ENCODE measurements around the gene TBKBP1. TPM values are rescaled to one million over a fixed set of nuclear protein-coding genes. Genes with fewer than 3 reads are reported as not detected.

The TBKBP1 gene
- total RNA-seq, 4 donors from 2014 or later = 8.2 to 11.0 (median 10.0) TPM

DNA sequence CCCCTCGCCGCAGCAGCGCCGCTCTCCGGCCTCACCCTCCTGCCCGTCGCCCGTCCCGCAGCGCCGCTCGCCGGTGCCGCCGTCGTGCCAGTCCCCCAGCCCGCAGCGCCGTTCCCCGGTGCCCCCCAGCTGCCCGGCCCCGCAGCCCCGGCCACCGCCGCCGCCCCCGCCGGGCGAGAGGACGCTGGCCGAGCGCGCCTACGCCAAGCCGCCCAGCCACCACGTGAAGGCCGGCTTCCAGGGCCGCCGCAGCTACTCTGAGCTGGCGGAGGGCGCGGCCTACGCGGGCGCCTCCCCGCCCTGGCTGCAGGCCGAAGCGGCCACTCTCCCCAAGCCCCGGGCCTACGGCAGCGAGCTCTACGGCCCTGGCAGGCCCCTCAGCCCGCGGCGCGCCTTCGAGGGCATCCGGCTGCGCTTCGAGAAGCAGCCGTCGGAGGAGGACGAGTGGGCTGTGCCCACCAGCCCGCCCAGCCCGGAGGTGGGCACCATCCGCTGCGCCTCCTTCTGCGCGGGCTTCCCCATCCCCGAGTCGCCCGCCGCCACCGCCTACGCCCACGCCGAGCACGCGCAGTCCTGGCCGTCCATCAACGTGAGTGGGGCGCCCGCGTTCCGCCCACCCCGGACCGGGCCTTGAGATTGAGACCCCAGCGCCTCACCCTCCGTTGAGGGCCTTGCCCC lies 15.0 kb downstream of the TBKBP1 start:
- Histone ChIP-seq H3K4me3 (replicated peaks in 1 of 3) (peak overlapping the region in 1 of 3 donors; percentile 6), H3K27ac (no peak overlapping the region), H3K4me1 (peaks cover 0 to 4% of the 10 kb centered on the region in 2 donors), H3K27me3 (no peaks in the 10 kb centered on the region), H3K9me3 (no peaks in the 10 kb centered on the region), H3K36me3 (peaks cover 0 to 4% of the 10 kb centered on the region in 2 donors)
- TF ChIP-seq POLR2A (IDR thresholded peaks at IDR 0.05) = peak in 1 of 2 donors; percentile 52
- TF ChIP-seq, protein P1, sequence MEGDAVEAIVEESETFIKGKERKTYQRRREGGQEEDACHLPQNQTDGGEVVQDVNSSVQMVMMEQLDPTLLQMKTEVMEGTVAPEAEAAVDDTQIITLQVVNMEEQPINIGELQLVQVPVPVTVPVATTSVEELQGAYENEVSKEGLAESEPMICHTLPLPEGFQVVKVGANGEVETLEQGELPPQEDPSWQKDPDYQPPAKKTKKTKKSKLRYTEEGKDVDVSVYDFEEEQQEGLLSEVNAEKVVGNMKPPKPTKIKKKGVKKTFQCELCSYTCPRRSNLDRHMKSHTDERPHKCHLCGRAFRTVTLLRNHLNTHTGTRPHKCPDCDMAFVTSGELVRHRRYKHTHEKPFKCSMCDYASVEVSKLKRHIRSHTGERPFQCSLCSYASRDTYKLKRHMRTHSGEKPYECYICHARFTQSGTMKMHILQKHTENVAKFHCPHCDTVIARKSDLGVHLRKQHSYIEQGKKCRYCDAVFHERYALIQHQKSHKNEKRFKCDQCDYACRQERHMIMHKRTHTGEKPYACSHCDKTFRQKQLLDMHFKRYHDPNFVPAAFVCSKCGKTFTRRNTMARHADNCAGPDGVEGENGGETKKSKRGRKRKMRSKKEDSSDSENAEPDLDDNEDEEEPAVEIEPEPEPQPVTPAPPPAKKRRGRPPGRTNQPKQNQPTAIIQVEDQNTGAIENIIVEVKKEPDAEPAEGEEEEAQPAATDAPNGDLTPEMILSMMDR (IDR thresholded peaks at IDR 0.05) = no peak
- intact Hi-C loops (cut with DNase I) = no loop called here
- peak; percentile 61 to 71 for DNase-seq
- 61 to 71% methylated on average over 25 to 44 of the region's 89 CpGs for WGBS, 2 donors

DNA sequence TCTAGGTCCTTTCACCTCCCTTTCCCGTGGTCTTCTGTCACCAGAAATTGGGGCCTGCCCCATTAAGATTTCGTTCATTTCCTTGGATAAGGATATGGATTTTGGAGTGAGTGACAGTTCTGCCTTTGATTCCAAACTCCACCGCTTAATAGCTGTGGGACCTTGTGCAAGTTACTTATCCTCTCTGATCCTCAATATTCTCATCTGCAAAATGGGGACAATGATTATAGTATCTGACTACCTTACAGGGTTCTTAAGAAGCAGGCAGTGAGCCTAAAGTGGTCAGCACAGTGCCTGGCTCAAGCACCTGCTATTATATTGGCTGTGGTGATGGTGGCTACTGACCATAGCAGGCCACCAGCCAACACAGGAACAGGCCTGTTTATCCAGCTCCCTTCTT lies 15.6 kb downstream of the TBKBP1 start:
- Histone ChIP-seq H3K4me3 (replicated peaks in 1 of 3) (no peak overlapping the region), H3K9me3 (no peaks in the 10 kb centered on the region), H3K4me1 (peaks cover 0 to 4% of the 10 kb centered on the region in 2 donors), H3K36me3 (peaks cover 0 to 4% of the 10 kb centered on the region in 2 donors), H3K27me3 (no peaks in the 10 kb centered on the region), H3K27ac (no peak overlapping the region)
- 93% methylated on average over 3 of the region's 3 CpGs for WGBS, 2 donors
- intact Hi-C loops (cut with DNase I) = no loop called here
- TF ChIP-seq POLR2A (IDR thresholded peaks at IDR 0.05) = no peak
- TF ChIP-seq, protein P1 (IDR thresholded peaks at IDR 0.05) = no peak
- no peak for DNase-seq

DNA sequence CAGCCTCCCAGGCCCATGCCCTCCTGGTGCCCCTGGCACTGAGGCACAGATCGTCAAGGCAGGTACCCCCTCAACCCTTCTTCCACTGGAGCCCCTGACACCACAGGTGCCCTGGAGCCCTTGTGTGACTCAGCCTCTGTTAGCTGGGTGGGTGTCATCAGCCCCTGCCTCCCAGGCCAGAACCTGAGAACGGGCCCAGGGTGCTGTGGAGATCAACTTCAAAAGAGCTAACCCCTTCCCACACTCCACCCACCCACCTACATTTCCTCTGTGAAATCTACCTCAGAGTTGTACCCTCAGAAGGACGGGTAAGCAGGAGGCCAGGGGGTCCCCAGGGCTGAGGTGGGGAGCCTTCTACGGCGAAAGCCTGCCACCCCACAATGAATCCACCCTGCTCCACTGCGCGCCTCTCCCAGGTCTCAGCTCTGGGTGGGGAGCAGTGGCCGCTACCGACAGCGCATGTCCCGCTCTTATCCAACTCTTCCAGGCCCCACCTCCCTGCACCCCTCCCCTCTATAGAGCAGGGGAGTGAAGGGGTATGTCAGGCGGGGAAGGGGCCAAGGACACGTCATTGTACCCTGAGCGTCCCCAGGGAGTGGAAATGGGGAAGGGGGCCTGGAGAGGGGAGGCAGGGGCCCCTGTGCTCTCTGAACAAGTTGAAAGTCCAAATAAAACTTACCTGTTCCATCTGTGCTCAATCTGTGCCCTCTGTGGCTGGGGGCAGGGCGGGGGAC lies 17.6 kb downstream of the TBKBP1 start:
- no peak for DNase-seq
- 93% methylated on average over 12 to 15 of the region's 15 CpGs for WGBS, 2 donors

DNA sequence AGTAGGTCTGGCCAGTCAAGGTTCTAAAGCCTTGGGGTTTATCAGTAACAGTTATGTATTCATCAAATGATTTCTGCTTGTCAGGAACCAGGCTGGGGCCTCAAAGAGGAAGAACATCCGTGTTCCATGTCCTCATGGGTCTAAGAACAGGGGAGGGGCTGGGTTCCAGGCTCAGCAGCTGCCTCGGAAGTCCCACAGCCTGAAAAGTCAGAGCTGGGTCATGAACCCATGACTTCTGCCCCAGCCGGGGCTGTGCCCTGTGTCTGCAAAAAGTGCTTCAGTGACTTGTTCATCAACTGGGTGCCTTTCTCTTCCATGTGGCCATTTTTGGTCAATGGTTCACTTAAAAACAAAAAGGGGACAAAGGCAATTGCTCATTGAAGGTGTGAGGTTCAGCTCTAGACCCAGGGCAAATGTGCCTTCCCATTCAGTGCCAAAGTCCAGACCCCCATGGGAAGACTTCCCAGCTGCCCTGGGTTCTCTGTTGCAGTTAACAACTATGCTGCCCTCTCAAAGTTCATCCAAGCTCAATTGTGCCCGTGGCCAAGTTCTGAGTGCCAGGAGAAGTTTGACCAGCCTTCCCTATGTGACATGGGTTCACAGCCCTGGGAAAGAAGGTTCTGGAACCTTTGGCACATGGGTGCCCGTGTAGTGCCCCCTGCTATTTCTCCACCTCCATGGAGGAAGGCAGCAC lies 18.5 kb downstream of the TBKBP1 start:
- H3K36me3 ChIP-seq = peaks cover 0 to 4% of the 10 kb centered on the region in 2 donors
- TF ChIP-seq POLR2A (IDR thresholded peaks at IDR 0.05) = no peak
- TF ChIP-seq, protein P1 (IDR thresholded peaks at IDR 0.05) = no peak
- no peaks in the 10 kb centered on the region for H3K9me3 ChIP-seq
- no peaks in the 10 kb centered on the region for H3K27me3 ChIP-seq
- no peak for DNase-seq
- peaks cover 0 to 4% of the 10 kb centered on the region in 2 donors for H3K4me1 ChIP-seq
- WGBS, 2 donors = 81 to 83% methylated on average over 3 to 5 of the region's 5 CpGs
- H3K4me3 ChIP-seq (replicated peaks in 1 of 3) = no peak overlapping the region
- no peak overlapping the region for H3K27ac ChIP-seq
- intact Hi-C loops (cut with DNase I) = no loop called here

More for the DNA sequence above, 17.6 kb downstream of the TBKBP1 start:
- H3K27me3 ChIP-seq = no peaks in the 10 kb centered on the region
- no peak overlapping the region for H3K4me3 ChIP-seq (replicated peaks in 1 of 3)
- intact Hi-C loops (cut with DNase I) = no loop called here
- peaks cover 0 to 4% of the 10 kb centered on the region in 2 donors for H3K36me3 ChIP-seq
- peaks cover 0 to 4% of the 10 kb centered on the region in 2 donors for H3K4me1 ChIP-seq
- H3K27ac ChIP-seq = no peak overlapping the region
- no peak for TF ChIP-seq POLR2A (IDR thresholded peaks at IDR 0.05)
- TF ChIP-seq, protein P1 (IDR thresholded peaks at IDR 0.05) = no peak
- H3K9me3 ChIP-seq = no peaks in the 10 kb centered on the region

Measured in thyroid gland (tissue), 4 donors.